CD4-positive, alpha-beta T cell treated with Interleukin-21 for 1 hour (primary cell): ENCODE measurements around the gene SUPT7L.
"Not testable (repeated sequence)": the region's sequence is repeated elsewhere in the genome, so short reads cannot be mapped to it uniquely, and the experiment has no call there.

Experiments
- DNase-seq: peaks from one replicate; pipeline ENCODE4 v3.0.0-alpha.2; 2020

Gene SUPT7L

GRCh38 chr2:27630257-27630656 lies 33.2 kb downstream of the SUPT7L start:
- not testable (repeated sequence) for DNase-seq

DNA sequence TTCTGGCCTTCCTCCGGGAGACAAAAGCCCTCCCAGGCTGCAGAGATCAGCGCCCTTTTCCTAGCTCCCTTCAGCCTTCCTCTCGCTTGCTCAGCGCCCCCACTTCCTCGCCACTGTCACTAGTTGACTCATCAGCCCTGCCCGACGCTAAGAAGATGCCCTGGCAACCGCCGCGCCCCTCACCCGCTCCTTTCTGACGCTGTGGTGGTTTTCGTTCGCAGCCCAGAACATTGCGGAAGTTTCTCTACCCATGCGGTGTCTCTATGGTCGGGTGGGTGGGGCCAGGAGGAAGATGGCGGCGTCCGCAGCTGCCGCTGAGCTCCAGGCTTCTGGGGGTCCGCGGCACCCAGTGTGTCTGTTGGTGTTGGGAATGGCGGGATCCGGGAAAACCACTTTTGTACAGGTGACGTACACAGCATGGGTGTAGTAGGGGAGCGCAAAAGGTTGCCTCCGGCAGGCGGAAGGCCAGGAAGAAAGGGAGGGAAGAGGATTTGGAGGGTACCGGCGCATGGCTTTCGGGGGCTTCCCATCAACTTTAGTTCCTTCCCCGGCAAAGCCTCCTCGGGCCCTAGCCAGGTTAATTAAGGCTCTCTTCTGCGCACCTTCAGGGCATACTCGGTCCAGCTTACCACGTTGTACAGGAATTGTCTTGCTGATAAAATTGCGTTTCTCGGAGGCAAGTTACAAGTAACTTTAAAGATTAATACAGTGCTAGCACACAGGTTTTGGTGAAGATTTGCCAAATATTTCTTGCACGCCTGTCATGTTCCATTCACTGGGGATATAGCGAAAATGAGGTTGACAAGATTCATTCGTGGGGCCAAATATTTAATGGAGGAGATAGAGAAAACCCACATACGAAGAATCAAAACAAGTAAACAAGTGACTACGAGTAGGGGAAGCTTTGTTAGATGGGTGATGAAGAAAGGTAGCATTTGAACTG lies 34.4 kb downstream of the SUPT7L start, which contains the start of the genes CCDC121 and GPN1:
Gene CCDC121, minus strand, starts transcription at position 246 of the 943 bp plus-strand sequence. CDS start 1,213 bp downstream, outside the sequence.
Gene GPN1, plus strand, starts transcription at position 284 of the 943 bp plus-strand sequence. Its CDS starts 9 bp downstream, at position 293.
- DNase-seq: peak; percentile 93

DNA sequence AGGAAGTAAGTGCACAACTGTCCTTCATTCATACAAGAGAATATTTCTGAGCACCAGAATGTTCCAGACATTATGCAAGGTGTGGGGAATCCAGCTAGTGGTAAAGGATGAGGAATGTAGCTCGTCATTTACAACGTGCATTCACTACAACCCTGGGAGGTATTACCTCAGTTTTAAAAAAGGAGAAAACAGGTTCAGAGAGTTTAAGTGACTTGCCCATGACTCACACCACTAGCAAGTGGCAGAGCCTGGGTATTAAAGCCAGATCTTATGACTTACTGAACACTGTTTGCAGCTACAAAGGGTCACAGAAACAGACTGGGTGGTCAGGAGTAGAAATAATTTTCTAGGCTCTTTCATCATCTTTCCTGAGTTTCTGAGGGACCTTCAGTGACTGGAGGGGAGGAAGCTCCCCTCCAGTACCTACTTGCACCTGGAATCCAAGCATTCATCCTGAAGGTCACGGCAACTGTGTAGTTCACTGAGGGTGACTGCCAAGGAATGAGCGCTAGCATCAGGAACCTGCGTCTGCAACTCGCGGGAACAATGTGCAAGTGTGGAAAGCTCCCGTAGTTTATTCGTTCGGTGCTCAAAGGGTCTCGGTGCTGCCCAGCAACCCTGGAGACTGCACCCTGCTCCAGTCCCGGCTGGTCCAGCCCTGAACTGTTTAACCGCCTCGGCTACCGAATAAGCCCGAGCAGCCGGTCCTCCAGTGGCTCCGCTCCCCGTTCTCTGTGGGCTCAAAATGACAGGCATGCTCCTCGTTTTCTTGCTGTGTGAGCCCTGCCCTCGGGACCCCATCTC lies 35.2 kb downstream of the SUPT7L start:
- DNase-seq: no peak

GRCh38 chr2:27626921-27627320 lies 36.5 kb downstream of the SUPT7L start:
- not testable (repeated sequence) for DNase-seq

- DNase-seq: not testable (repeated sequence)
These were observed 37.1 kb downstream of the SUPT7L start for GRCh38 chr2:27626323-27626722.

GRCh38 chr2:27624943-27625342 lies 38.5 kb downstream of the SUPT7L start:
- DNase-seq: no peak

- DNase-seq: no peak
These were observed 40.5 kb downstream of the SUPT7L start for GRCh38 chr2:27622921-27623384.

- DNase-seq: no peak
These were observed 41.9 kb downstream of the SUPT7L start for GRCh38 chr2:27621524-27621923.

DNA sequence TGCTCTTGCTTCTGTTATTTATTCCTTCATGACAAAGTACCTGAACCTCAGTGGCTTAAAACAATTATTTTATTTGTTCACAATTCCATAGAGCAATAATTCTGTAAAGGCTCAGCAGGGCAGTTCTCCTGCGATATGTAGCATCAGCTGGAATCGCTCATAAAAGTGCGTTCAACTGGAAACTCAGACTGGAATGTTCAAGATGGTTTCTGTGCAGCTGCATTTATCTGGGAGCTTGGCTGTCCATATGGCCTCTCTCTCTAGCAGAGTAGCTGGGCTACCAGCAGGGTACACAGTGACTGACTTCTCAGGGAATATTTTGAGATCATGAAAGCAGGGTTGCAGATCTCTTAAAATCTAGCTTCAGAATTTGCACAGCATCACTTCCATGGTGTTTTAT lies 48.1 kb downstream of the SUPT7L start:
- no peak for DNase-seq

DNA sequence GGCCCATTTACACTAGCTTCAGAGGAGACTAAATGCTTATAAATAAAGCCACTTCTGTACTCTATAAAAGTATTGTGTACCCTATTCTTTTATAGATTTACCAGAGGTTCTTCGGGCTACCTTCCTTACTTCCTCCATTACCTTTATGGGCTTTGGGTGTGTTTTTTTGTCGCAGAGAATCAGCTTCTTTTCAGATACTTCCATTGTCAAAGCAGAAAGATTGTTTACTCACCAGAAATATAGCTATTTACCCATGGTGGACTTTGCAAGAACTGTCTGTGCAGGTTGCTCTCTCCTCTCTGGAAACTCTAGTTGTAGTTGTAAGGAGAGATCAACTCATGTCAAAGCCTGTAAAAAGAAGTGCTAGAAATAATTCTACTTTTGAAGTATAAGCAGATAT lies 49.4 kb downstream of the SUPT7L start:
- no peak for DNase-seq

DNA sequence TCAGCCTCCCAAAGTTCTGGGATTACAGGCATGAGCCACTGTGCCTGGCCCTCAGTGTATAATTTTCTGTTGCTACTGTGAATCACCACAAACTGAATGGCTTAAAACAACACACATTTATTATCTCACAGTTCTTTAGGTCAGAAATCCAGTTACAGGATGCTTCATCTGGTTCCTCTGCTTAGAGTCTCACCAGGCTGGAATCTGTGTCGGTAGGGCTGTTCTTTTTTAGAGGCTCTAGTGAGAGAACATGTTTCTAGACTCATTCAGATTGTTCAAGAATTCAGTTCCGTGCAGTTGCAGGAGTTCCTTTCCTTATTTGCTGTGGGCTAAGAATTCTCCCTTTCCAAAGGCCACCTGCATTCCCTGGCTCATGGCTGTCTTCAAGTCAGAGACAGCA lies 56.8 kb downstream of the SUPT7L start:
- no peak for DNase-seq
